H9 (cell line): ENCODE data around the gene USB1. TPM values are rescaled to one million over a fixed set of nuclear protein-coding genes. Genes with fewer than 3 reads are reported as not detected.

Experiments used
- DNase-seq: peaks from one replicate; pipeline ENCODE4 v3.0.0-alpha.2; 2017
- H2AFZ ChIP-seq: one replicate; pipeline ENCODE4 v1.6.1; 2013; ENCODE audit warnings: mild to moderate bottlenecking, low read length, control low read depth, moderate library complexity
- H2AK5ac ChIP-seq: 2 replicates; pipeline ENCODE4 v1.6.1; 2013; ENCODE audit warnings: low read length, control low read depth, mixed read lengths; ENCODE audit not compliant: insufficient read length
- H2BK120ac ChIP-seq: one replicate; pipeline ENCODE4 v1.6.1; 2013; ENCODE audit warnings: low read depth, mild to moderate bottlenecking, low read length, control low read depth, inconsistent platforms; ENCODE audit not compliant: poor library complexity, severe bottlenecking
- H2BK12ac ChIP-seq: 2 replicates; pipeline ENCODE4 v1.6.1; 2013; ENCODE audit warnings: low read length, control low read depth, mixed read lengths, low read depth; ENCODE audit not compliant: insufficient read length
- H2BK15ac ChIP-seq: 2 replicates; pipeline ENCODE4 v1.6.1; 2013; ENCODE audit warnings: low read depth, low read length, control low read depth
- H2BK20ac ChIP-seq: one replicate; pipeline ENCODE4 v1.6.1; 2013; ENCODE audit warnings: low read depth, mild to moderate bottlenecking, low read length, control low read depth, inconsistent platforms; ENCODE audit not compliant: poor library complexity, severe bottlenecking
- H2BK5ac ChIP-seq: 2 replicates; pipeline ENCODE4 v1.6.1; 2013; ENCODE audit warnings: low read length, control low read depth, mixed read lengths; ENCODE audit not compliant: insufficient read length
- H3K14ac ChIP-seq: 2 replicates; pipeline ENCODE4 v1.6.1; 2013; ENCODE audit warnings: low read length, control low read depth; ENCODE audit not compliant: insufficient read depth
- H3K18ac ChIP-seq: 2 replicates; pipeline ENCODE4 v1.6.1; 2013; ENCODE audit warnings: low read depth, mild to moderate bottlenecking, mixed read lengths, low read length, control low read depth; ENCODE audit not compliant: insufficient read length
- H3K23ac ChIP-seq: 2 replicates; pipeline ENCODE4 v1.6.1; 2013; ENCODE audit warnings: low read length, control low read depth, mixed read lengths, low read depth; ENCODE audit not compliant: insufficient read length
- H3K23me2 ChIP-seq: 2 replicates; pipeline ENCODE4 v1.6.1; 2013; ENCODE audit warnings: low read depth, mild to moderate bottlenecking, mixed read lengths, low read length, control low read depth; ENCODE audit not compliant: insufficient read length, poor library complexity, severe bottlenecking
- H3K27ac ChIP-seq: 2 replicates; pipeline ENCODE4 v1.5.1; 2013; ENCODE audit warnings: low read length, control low read depth, mixed read lengths, low read depth; ENCODE audit not compliant: insufficient read length
- H3K27me3 ChIP-seq: 2 replicates; pipeline ENCODE4 v1.6.1; 2013; ENCODE audit warnings: low read length, control low read depth, inconsistent platforms; ENCODE audit not compliant: insufficient read depth
- H3K4ac ChIP-seq: 2 replicates; pipeline ENCODE4 v1.6.1; 2013; ENCODE audit warnings: low read depth, mild to moderate bottlenecking, control low read depth, inconsistent platforms, low read length, moderate library complexity
- H3K4me1 ChIP-seq: 2 replicates; pipeline ENCODE4 v1.6.1; 2013; ENCODE audit warnings: low read length, control low read depth, inconsistent platforms; ENCODE audit not compliant: insufficient read depth
- H3K4me2 ChIP-seq: 2 replicates; pipeline ENCODE4 v1.6.1; 2013; ENCODE audit warnings: low read length, control low read depth, mixed read lengths; ENCODE audit not compliant: insufficient read length, insufficient read depth
- H3K56ac ChIP-seq: 2 replicates; pipeline ENCODE4 v1.6.1; 2013; ENCODE audit warnings: low read depth, mild to moderate bottlenecking, mixed read lengths, low read length, control low read depth; ENCODE audit not compliant: insufficient read length
- H3K79me1 ChIP-seq: 2 replicates; pipeline ENCODE4 v1.6.1; 2013; ENCODE audit warnings: low read depth, mild to moderate bottlenecking, moderate library complexity, low read length, control low read depth, inconsistent platforms; ENCODE audit not compliant: insufficient read depth, poor library complexity, severe bottlenecking
- H3K79me2 ChIP-seq: 2 replicates; pipeline ENCODE4 v1.6.1; 2013; ENCODE audit warnings: low read length, control low read depth, inconsistent platforms; ENCODE audit not compliant: insufficient read depth
- H3K9ac ChIP-seq: 2 replicates; pipeline ENCODE4 v1.6.1; 2013; ENCODE audit warnings: low read length, control low read depth, mixed read lengths; ENCODE audit not compliant: insufficient read length; ENCODE audit errors: extremely low read depth
- H3K9me3 ChIP-seq: one replicate; pipeline ENCODE4 v1.6.1; 2013; ENCODE audit warnings: low read depth, low read length, inconsistent platforms; ENCODE audit not compliant: control insufficient read depth
- H3T11ph ChIP-seq: one replicate; pipeline ENCODE4 v1.6.1; 2013; ENCODE audit warnings: mild to moderate bottlenecking, low read length, control low read depth, inconsistent platforms
- H4K20me1 ChIP-seq: one replicate; pipeline ENCODE4 v1.6.1; 2013; ENCODE audit not compliant: control insufficient read depth, insufficient read length, insufficient read depth
- H4K5ac ChIP-seq: 2 replicates; pipeline ENCODE4 v1.6.1; 2013; ENCODE audit warnings: low read depth, mild to moderate bottlenecking, mixed read lengths, low read length, control low read depth; ENCODE audit not compliant: insufficient read length
- H4K8ac ChIP-seq: replicated peaks from 2 replicates; pipeline ENCODE4 v1.6.1; 2013; ENCODE audit warnings: low read length, control low read depth, mixed read lengths, low read depth; ENCODE audit not compliant: insufficient read length
- H4K91ac ChIP-seq: 2 replicates; pipeline ENCODE4 v1.6.1; 2013; ENCODE audit warnings: low read depth, mild to moderate bottlenecking, moderate library complexity, mixed read lengths, low read length, control low read depth; ENCODE audit not compliant: insufficient read length
- H3K27ac Mint-ChIP-seq, 3 experiments: 2 replicates in 2 of 3; 3 replicates in 1 of 3; pipeline ENCODE4 v1.8.0; 2020 to 2021; ENCODE audit warnings: mixed read lengths in 3 of 3, mild to moderate bottlenecking in 1 of 3, moderate library complexity in 1 of 3
- H3K27me3 Mint-ChIP-seq: 2 replicates; pipeline ENCODE4 v1.8.0; 2021; ENCODE audit warnings: low read depth, mild to moderate bottlenecking, moderate library complexity, mixed read lengths
- H3K36me3 Mint-ChIP-seq, 3 experiments: 2 replicates in 2 of 3; 3 replicates in 1 of 3; pipeline ENCODE4 v1.8.0; 2020 to 2021; ENCODE audit warnings: low read depth in 3 of 3, mixed read lengths in 3 of 3; ENCODE audit not compliant: insufficient read depth in 1 of 3
- H3K4me1 Mint-ChIP-seq, 2 experiments: 2 replicates each; pipeline ENCODE4 v1.8.0; 2020; ENCODE audit warnings: mixed read lengths in 2 of 2
- H3K4me3 Mint-ChIP-seq, 2 experiments: 2 replicates in 1 of 2; 3 replicates in 1 of 2; pipeline ENCODE4 v1.8.0; 2020 to 2021; ENCODE audit warnings: mild to moderate bottlenecking in 2 of 2, mixed read lengths in 2 of 2, moderate library complexity in 1 of 2
- H3K9me3 Mint-ChIP-seq, 2 experiments: 2 replicates in 1 of 2; 3 replicates in 1 of 2; pipeline ENCODE4 v1.8.0; 2020; ENCODE audit warnings: mild to moderate bottlenecking in 2 of 2, mixed read lengths in 2 of 2, moderate library complexity in 1 of 2
- CTCF ChIP-seq: fragments of 200-600 bp; sonication (generic); conservative IDR thresholded peaks from 3 replicates; pipeline ENCODE4 v1.8.0; 2021; ENCODE audit warnings: antibody characterized with exemption, mild to moderate bottlenecking
- WGBS: extraction: QIAGEN DNeasy Blood & Tissue Kit; methylation state at CpG from one replicate; pipeline ENCODE4 v1.1.7; 2013; ENCODE audit warnings: missing lambda C conversion rate, low lambda C conversion rate, mixed read lengths; ENCODE audit not compliant: insufficient read length; ENCODE audit errors: extremely low coverage; 5-methylcytosine and 5-hydroxymethylcytosine counted together
- total RNA-seq: library from RNA; stranded (reverse); gene quantifications from 2 replicates; pipeline ENCODE4 v1.2.1, GENCODE V29; 2021

The USB1 gene
- total RNA-seq, 1 experiment from 2014 or later = 65.0 TPM

- Histone ChIP-seq H3K4me1 (peaks cover 12% of the 10 kb centered on the region; the same call in 1 of the 2 replicates), H3T11ph (no peak overlapping the region), H2AK5ac (no peak overlapping the region), H3K14ac (no peak overlapping the region), H3K18ac (no peak overlapping the region), H2BK15ac (no peak overlapping the region), H4K5ac (no peak overlapping the region), H3K23me2 (peaks cover 17% of the 10 kb centered on the region), H4K8ac (no peak overlapping the region), H3K56ac (no peak overlapping the region), H3K4ac (no peak overlapping the region), H3K27ac (no peak overlapping the region), H3K79me1 (peaks cover 2% of the 10 kb centered on the region), H2BK20ac (no peak overlapping the region), H2BK12ac (no peak overlapping the region), H3K23ac (no peak overlapping the region), H2BK5ac (no peak overlapping the region), H3K9me3 (no peaks in the 10 kb centered on the region), H3K9ac (no peak overlapping the region), H2BK120ac (no peak overlapping the region), H2AFZ (no peak overlapping the region), H4K91ac (no peak overlapping the region), H4K20me1 (no peaks in the 10 kb centered on the region), H3K79me2 (peaks cover 2% of the 10 kb centered on the region; the same call in 1 of the 2 replicates), H3K27me3 (no peaks in the 10 kb centered on the region), H3K4me2 (no peak overlapping the region)
- Mint-ChIP-seq H3K4me3 (peak overlapping the region in 1 of 2 experiments; percentile 21; a peak in 1 of 5 replicates), H3K4me1 (peaks cover 36 to 44% of the 10 kb centered on the region in 2 experiments), H3K27ac (peak overlapping the region in 1 of 3 experiments; percentile 48; a peak in 2 of 7 replicates), H3K36me3 (peaks cover 0 to 6% (median 5%) of the 10 kb centered on the region in 3 experiments; a peak in 3 of 7 replicates), H3K27me3 (peaks cover 3% of the 10 kb centered on the region; the same call in 1 of the 2 replicates), H3K9me3 (no peaks in the 10 kb centered on the region)
- DNase-seq = no peak
- TF ChIP-seq CTCF = no peak
- WGBS = no CpG with 5 or more reads among the region's 2 CpGs
Measured at GRCh38 chr16:58029410-58029809, 28.2 kb downstream of the USB1 start.
